Nephron (organoid): ENCODE data around the gene COL1A1.
A peak's percentile ranks its signal among the peaks of the same experiment; 100 is the strongest.

Experiments
- H3K27ac Mint-ChIP-seq, 3 experiments: 2 replicates each; pipeline ENCODE4 v1.8.0; 2020; ENCODE audit warnings: mixed read lengths in 3 of 3, mild to moderate bottlenecking in 2 of 3, moderate library complexity in 1 of 3
- H3K27me3 Mint-ChIP-seq: 2 replicates; pipeline ENCODE4 v1.8.0; 2021; ENCODE audit warnings: low read depth, mild to moderate bottlenecking, moderate library complexity, mixed read lengths
- H3K36me3 Mint-ChIP-seq: 2 replicates; pipeline ENCODE4 v1.8.0; 2020; ENCODE audit warnings: low read depth, mixed read lengths
- H3K4me1 Mint-ChIP-seq: 2 replicates; pipeline ENCODE4 v1.8.0; 2020; ENCODE audit warnings: mixed read lengths
- H3K4me3 Mint-ChIP-seq, 3 experiments: 2 replicates each; pipeline ENCODE4 v1.8.0; 2020; ENCODE audit warnings: mild to moderate bottlenecking in 3 of 3, mixed read lengths in 3 of 3, moderate library complexity in 2 of 3
- H3K9me3 Mint-ChIP-seq: 2 replicates; pipeline ENCODE4 v1.8.0; 2020; ENCODE audit warnings: mixed read lengths
- CTCF ChIP-seq, 3 experiments: fragments of 200-600 bp; sonication (generic); IDR thresholded peaks; one replicate each; pipeline ENCODE4 v1.5.0; 2021; ENCODE audit warnings: antibody characterized with exemption in 3 of 3; ENCODE audit not compliant: unreplicated experiment in 3 of 3

Gene COL1A1

GRCh38 chr17:50176559-50177357 is 24.7 kb downstream of the COL1A1 start:
- H3K27me3 Mint-ChIP-seq, result peaks cover 4% of the 10 kb centered on the region
- no peaks in the 10 kb centered on the region for H3K36me3 Mint-ChIP-seq
- no peak for TF ChIP-seq CTCF (IDR thresholded peaks at IDR 0.05; ENCODE audit: unreplicated experiment in 3 of 3)
- H3K4me1 Mint-ChIP-seq, result peaks cover 72% of the 10 kb centered on the region
- no peaks in the 10 kb centered on the region for H3K9me3 Mint-ChIP-seq
- H3K4me3 Mint-ChIP-seq, result peak overlapping the region in 1 of 3 experiments; percentile 14
- H3K27ac Mint-ChIP-seq, result peak overlapping the region; percentile 45 to 99 (median 86)

- no peak for TF ChIP-seq CTCF (IDR thresholded peaks at IDR 0.05; ENCODE audit: unreplicated experiment in 3 of 3)
- no peaks in the 10 kb centered on the region for H3K36me3 Mint-ChIP-seq
- H3K27ac Mint-ChIP-seq, result peak overlapping the region; percentile 73 to 92 (median 86)
- no peak overlapping the region for H3K4me3 Mint-ChIP-seq
- H3K4me1 Mint-ChIP-seq, result peaks cover 63% of the 10 kb centered on the region
- H3K9me3 Mint-ChIP-seq, result no peaks in the 10 kb centered on the region
- peaks cover 3% of the 10 kb centered on the region for H3K27me3 Mint-ChIP-seq
These were observed 26.2 kb downstream of the COL1A1 start for GRCh38 chr17:50175035-50175807.

- Mint-ChIP-seq H3K9me3 (no peaks in the 10 kb centered on the region), H3K4me1 (peaks cover 57% of the 10 kb centered on the region), H3K36me3 (no peaks in the 10 kb centered on the region), H3K27ac (peak overlapping the region; percentile 15 to 100 (median 99)), H3K27me3 (no peaks in the 10 kb centered on the region), H3K4me3 (no peak overlapping the region)
- no peak for TF ChIP-seq CTCF (IDR thresholded peaks at IDR 0.05; ENCODE audit: unreplicated experiment in 3 of 3)
These were observed 27.0 kb downstream of the COL1A1 start for GRCh38 chr17:50174444-50174843.

- Mint-ChIP-seq H3K27ac (peak overlapping the region; percentile 91 to 100 (median 99)), H3K4me1 (peaks cover 60% of the 10 kb centered on the region), H3K36me3 (no peaks in the 10 kb centered on the region), H3K27me3 (no peaks in the 10 kb centered on the region), H3K9me3 (no peaks in the 10 kb centered on the region), H3K4me3 (peak overlapping the region; percentile 1 to 44 (median 28))
- TF ChIP-seq CTCF (IDR thresholded peaks at IDR 0.05; ENCODE audit: unreplicated experiment in 3 of 3), result no peak
These were observed 28.0 kb downstream of the COL1A1 start for GRCh38 chr17:50173335-50173941.

- peak overlapping the region; percentile 91 to 100 (median 99) for H3K27ac Mint-ChIP-seq
- H3K36me3 Mint-ChIP-seq, result no peaks in the 10 kb centered on the region
These were observed 28.5 kb downstream of the COL1A1 start for GRCh38 chr17:50172936-50173334.

More at GRCh38 chr17:50172936-50173334, 28.5 kb downstream of the COL1A1 start:
- no peaks in the 10 kb centered on the region for H3K27me3 Mint-ChIP-seq
- H3K4me1 Mint-ChIP-seq, result peaks cover 58% of the 10 kb centered on the region
- peak overlapping the region in 1 of 3 experiments; percentile 44 for H3K4me3 Mint-ChIP-seq
- TF ChIP-seq CTCF (IDR thresholded peaks at IDR 0.05; ENCODE audit: unreplicated experiment in 3 of 3), result no peak
- H3K9me3 Mint-ChIP-seq, result no peaks in the 10 kb centered on the region
